GM21717 (cell line): Measurements from ENCODE around the gene IRF1.
"Not testable (repeated sequence)": the region's sequence is repeated elsewhere in the genome, so short reads cannot be mapped to it uniquely, and the experiment has no call there.

Experiments
- ATAC-seq: cut with Tn5 transposase; IDR thresholded peaks from one replicate; pipeline ENCODE4 v1.9.1; 2021; ENCODE audit warnings: mild to moderate bottlenecking, moderate library complexity; ENCODE audit not compliant: unreplicated experiment

The IRF1 gene, protein sequence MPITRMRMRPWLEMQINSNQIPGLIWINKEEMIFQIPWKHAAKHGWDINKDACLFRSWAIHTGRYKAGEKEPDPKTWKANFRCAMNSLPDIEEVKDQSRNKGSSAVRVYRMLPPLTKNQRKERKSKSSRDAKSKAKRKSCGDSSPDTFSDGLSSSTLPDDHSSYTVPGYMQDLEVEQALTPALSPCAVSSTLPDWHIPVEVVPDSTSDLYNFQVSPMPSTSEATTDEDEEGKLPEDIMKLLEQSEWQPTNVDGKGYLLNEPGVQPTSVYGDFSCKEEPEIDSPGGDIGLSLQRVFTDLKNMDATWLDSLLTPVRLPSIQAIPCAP

DNA sequence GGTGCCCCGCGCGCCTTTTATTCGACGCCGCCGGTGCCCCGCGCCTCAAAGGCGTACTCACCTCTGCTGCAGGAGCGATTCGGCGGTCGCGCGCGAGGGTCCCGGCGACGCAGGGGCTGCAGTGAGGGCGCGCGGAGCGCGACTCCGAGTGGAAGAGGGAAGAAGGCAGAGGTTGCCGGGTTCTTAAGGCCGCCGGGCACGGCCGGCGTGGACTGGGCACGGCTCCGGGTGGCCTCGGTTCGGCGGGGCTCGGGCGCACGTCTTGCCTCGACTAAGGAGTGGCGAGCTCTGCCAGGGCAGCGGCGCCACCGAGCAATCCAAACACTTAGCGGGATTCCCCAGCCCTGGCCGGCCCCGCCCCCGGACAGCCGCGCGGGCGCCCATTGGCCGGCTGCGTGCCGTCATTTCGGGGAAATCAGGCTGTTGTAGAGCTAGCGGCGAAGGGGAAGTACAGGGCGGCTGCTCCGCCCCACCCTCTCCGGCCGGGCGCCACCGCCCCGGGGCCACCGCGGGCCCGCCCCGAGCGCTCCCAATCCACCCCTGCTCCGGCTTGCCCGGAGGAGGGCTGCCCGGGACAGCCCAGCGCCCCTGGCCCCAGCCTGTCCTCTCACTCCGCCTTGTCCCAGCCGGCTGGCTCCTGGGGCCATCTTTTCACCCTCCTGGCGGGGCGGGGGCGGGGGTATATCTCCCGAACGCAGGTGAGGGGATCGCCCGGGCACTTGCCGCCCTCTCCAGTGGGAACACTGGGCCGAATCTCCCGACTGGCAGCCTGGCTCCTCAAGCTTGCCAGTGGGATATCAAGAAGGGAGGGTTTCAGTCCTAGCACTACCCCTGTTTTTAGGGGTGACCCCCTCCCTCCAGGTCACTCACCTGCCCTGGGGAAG is at the start of gene IRF1:
IRF1 (minus strand) TSS at position 290 of the 884 bp plus-strand sequence. CDS start 1,295 bp downstream, outside the sequence.
- peak; percentile 65 for ATAC-seq

DNA sequence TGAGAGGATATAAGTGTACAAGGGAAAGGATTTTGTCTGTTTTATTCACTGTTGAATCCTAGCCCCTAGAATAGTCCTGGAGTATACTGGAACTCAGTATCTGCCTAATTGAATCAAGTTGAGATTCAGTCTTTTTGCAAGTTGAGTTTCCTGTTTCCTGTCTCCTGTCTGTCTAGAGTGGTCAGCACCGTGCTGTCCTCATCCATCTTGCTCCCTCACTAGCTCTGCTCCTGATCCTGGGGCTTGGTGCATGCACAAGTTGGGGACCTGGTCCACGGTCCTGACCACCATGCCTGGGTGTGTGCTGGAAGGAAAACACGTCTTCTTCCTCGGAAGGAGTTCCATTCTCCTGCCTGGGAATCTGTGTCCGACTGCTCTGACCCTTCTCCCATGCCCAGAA is 49.6 kb upstream of the IRF1 start:
- no peak for ATAC-seq

DNA sequence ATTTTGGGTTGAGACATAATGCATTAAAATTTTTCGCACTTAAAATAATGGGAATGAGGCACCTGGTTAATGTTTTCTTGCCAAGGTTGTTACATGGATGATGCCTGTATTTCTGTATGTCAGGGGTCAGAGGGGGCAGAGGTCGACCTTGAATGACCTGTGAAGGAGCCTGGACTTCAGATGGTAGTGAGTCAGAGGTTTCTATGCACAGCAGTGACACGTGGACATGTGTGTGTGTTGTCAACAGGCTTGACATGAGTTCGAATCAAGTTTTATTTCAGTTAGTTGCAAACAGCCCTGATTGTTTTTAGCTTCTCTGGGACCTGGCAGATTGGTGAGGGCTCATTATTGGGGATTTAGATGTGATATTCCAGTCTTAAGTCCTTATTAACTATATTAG is 49.1 kb upstream of the IRF1 start:
- ATAC-seq: no peak

DNA sequence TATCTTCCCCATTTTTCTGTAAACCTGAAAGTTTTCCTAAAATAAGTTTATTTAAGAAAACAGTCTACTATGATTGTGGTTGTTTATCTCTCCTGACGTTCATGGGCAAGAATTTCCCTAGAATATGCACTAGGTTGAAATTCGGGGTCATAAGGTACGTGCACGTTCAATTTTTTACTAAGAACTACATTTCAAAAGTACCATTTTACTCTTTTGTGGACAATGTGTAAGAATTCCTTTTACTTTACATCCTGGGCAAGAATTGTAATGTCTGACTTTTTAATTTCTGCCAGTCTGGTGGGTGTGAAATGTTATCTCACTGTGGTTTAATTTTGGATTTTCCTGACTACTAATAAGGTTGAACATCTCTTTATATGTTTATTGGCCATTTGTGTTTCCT is 40.4 kb upstream of the IRF1 start:
- ATAC-seq: no peak

DNA sequence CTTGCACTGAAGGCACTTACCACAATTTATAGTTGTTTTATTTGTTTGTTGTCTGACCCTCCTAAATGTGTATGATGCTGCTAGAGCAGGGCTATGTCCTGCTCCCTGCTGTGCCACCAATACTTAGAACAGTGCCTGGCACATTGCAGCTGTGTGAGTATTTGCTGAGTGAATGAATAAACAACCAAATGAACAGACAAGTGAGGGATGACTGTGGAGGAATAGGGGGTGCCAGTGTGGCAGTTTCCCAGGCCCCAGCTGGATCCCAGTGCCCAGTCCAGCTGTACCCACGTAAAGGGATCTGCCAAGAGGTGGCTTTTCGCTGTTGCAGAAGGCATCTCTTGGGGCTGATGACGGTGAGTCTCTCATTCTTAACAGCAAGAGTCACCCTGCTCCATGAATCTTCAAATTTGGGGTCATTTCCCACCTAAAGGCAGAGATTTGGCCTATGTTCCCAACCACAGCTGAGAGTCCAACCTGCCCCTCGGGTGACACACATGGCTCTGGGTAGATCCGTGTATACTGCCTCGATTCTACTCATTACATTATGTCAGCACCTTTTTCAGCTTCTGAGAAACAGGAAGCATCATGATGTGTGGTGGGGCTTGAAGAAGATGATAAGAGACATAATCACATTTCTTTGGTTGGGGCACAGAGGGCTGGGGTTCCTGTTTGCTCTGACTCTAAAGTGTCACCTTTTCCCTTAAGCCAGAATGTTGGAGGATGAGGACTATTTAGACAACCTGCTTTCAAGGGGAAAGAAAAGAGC is 38.5 kb upstream of the IRF1 start:
- ATAC-seq: no peak

DNA sequence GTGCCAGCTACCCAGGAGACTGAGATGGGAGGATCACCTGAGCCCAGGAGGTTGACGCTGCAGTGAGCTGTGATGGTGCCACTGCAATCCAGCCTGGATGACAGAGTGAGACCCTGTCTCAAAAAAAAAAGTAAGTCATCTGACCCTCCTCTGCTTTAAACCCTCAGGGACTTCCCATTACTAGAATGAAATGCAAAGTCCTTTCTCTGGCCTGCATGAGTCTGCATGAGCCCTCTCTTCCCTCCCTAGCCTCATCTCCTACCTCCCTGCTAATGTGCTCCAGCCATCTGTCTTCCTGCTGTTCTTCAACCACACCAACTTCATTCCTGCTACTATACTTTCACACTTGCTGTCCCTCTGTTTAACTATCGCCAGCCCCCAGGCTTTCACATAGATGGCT is 37.4 kb upstream of the IRF1 start:
- no peak for ATAC-seq

DNA sequence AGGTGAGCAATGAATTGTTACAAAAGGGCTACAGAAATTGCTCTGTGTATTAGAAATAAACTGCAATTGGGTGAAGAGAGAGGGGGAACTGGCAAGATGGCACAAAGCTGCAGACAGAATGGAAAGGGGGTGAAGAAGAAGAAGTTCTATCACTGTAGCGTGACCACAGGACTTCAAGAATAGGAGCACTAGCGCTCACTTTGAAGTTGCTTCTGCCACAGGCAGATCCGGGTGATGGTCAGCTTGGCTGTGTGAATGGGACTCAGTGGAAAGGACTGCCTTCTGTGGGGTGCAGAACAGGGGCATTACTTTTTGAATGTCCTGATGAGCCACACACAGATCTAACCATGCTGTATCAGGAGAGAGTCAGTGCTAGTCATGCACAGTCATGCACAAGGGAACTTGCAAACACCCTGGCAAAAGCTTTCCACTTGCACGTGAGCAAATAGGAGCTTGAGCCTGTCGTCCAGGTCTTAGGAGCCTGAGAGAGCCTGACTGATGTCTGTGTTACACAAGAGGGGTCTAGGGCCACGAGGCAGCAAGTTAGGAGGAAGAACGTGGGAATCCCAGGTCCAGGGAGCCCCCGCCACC is 36.5 kb upstream of the IRF1 start:
- no peak for ATAC-seq

DNA sequence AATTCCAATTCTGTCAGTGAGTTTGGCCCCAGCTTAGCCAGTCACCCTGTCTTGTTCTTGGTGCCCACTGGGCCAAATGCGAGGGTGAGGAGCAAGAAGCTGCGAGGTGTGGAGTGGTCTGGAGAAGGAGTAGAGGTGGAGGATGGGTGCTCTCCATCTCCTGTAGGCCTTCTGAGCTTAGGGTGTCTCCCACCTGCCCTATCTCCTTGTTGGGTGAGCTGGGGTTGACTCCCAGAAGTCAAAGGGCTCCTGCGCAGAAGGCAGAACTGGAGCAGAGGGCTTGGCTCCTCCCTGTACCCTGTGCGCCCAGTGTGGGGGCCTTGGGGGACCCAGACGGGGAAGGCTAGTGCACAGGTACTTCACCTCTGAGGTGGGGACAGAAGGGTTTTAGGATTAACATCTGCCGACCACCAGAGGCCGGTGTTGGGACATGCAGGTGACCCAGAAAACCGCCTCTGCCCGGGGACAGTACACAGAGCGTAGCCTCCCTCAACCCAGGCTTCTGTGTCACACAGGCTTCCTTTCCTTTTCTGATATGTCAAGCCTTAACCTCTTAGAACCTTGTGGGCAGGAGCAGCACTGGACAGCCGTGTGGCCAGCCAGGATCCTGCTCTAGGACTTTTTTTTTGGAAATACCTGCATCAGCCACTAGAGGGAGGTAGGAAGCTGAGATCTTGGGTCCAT is 35.9 kb upstream of the IRF1 start:
- ATAC-seq: peak; percentile 31

DNA sequence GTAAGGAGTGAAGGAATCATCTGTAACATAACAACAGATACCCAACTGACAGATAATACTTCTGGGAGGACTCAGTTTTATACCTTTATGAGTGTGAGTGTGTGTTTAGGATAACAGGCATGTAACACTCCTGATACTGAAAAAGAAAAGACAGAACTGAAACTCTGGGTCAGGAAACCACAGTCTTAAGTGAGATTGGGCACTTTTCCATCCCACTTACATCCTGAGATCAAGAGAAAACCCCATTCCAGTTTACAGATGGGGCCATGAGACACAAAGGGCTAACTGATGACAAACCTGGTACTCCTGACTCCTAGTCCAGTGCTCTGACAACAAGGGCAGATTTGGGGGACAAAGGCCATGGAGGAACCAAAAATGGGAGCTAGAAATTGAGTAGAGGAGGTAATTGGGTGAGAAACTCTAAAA is 34.7 kb upstream of the IRF1 start:
- peak; percentile 72 for ATAC-seq

DNA sequence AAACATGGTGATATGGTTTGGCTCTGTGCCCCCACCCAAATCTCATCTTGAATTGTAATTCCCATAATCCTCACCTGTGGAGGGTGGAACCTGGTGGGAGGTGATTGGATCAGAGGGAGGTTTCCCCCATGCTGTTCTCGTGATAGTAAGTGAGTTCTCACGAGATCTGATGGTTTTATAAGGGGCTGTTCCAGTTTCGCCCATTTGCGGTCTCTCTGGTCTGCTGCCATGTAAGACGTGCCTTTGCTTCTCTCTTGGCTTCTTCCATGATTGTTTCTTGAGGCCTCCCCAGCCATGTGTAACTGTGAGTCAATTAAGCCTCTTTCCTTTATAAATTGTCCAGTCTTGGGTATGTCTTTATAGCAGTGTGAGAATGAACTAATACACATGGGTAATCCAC is 34.3 kb upstream of the IRF1 start:
- ATAC-seq: not testable (repeated sequence)

DNA sequence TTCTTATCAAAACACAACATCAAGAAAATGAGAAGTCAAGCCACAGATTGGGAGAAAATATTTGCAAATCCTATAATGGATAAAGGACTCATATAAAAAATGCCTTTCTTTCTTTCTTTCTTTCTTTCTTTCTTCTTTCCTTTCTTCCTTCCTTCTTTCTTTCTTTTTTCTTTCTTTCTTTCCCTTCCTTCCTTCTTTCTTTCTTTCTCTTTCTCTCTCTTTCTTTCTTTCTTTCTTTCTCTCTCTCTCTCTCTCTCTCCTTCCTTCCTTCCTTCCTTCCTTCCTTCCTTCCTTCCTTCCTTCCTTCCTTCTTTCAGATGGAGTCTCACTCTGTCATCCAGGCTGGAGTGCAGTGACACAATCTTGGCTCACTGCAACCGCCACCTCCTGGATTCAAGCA is 31.5 kb upstream of the IRF1 start:
- ATAC-seq: not testable (repeated sequence)

DNA sequence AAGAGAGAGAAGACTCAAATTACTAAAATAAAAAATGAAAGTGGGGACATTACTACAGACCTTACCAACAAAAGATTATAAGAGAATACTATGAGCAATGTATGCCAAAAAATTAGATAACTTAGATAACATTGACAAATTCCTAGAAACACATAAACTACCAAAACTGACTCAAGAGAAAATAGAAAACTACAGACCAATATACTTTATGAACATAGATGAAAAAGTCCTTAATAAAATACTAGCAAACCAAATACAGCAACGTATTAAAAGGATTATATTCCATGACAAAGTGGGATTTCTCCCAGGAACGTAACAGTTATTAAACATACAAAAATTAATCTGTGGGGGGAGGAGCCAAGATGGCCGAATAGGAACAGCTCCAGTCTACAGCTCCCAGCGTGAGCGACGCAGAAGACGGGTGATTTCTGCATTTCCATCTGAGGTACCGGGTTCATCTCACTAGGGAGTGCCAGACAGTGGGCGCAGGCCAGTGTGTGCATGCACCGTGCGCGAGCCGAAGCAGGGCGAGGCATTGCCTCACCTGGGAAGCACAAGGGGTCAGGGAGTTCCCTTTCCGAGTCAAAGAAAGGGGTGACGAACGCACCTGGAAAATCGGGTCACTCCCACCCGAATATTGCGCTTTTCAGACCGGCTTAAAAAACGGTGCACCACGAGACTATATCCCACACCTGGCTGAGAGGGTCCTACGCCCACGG is 23.2 kb upstream of the IRF1 start:
- ATAC-seq: not testable (repeated sequence)

DNA sequence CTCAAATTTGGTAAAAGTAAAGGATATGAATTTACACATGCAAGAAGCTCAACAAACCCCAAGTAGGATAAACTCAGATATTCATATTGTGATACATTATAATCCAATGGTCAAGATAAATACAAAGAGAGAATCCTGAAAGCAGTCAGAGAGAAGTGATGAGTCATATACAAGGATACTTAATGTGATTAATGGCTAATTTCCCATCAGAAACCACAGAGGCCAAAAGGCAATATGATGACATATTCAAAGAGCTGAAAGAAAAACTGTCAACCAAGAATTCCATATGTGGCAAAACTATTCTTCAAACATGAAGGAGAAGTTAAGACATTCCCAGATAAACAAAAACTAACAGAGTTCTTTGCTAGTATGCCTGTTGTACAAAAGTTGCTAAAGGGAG is 19.5 kb upstream of the IRF1 start:
- no peak for ATAC-seq

DNA sequence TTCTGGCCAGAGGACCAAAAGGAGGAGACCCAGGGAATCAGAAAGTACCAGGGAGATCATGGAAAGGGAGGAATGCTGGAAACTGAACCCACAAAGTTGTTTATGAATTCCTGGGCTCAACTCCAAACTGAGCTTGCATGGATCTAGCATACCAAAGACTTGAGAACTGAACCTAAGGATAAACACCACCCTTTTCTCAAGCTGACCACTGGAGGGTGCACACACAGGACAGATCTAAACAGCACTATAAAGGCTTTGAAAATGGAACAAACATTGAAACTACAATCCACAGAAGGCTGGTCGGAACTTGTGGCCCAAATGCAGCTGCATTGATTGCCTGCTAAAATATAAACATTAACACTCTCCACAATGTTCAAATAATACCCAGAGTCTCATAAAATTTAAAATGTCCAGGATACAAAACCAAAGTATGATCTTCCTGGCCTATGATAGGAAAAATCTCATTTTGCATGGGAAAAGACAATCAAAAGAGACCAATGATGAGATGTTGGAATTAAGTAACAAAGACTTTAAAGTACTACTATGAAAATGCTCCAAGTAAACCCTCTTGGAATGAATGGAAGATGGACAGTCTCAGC is 15.6 kb upstream of the IRF1 start:
- no peak for ATAC-seq

DNA sequence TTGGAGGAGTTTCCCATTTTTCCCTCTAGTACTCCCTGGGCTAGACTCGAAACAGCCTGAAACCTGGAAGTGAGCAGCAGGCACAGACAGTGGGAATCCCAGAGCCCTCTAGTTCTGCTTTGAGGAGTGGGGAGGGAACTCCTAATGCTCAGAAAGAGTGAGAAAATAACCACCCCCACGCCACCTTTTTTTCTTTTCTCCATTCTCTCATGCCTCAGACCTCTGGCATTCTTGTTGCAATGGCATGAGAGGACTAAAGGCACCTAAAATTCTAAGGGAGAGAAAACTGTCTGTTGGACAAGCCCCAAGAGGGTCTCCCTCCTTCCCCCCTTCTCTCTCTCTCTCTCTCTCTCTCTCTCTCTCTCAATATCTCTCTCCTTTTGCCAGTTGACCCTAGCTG is 15.1 kb upstream of the IRF1 start:
- no peak for ATAC-seq

DNA sequence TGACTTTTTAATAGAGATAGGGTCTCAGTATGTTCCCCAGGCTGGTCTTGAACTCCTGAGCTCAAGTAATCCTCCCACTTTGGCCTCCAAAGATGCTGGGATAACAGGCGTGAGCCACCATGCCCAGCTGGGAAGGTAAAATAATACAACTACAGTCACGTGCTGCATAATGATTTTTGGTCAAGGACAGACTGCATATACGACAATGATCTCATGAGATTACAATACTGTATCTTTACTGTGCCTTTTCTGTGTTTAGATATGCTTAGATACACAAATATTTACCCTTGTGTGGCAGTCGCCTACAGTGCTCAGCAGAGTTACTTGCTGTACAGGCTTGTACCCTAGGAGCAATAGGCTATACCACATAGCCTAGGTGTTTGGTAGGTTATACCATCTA is 14.2 kb upstream of the IRF1 start:
- ATAC-seq: no peak

DNA sequence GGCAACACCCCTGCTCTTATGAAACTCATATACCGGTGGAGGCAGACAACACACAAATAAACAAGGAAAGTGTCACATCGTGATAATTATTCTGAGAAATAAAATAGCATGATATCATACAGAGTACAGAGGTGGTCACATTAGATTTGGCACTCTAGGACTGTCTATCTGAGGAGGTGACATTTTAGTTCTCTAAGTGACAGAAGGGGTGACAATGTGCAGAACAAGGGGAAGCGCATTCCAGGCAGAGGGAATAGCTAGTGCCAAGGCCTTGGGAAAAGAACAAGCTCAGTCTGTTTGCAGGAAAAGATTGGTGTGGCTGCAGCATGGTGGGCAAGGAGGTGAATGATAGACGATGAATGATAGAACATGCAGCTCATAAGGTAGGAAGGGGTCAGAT is 12.7 kb upstream of the IRF1 start:
- ATAC-seq: no peak

DNA sequence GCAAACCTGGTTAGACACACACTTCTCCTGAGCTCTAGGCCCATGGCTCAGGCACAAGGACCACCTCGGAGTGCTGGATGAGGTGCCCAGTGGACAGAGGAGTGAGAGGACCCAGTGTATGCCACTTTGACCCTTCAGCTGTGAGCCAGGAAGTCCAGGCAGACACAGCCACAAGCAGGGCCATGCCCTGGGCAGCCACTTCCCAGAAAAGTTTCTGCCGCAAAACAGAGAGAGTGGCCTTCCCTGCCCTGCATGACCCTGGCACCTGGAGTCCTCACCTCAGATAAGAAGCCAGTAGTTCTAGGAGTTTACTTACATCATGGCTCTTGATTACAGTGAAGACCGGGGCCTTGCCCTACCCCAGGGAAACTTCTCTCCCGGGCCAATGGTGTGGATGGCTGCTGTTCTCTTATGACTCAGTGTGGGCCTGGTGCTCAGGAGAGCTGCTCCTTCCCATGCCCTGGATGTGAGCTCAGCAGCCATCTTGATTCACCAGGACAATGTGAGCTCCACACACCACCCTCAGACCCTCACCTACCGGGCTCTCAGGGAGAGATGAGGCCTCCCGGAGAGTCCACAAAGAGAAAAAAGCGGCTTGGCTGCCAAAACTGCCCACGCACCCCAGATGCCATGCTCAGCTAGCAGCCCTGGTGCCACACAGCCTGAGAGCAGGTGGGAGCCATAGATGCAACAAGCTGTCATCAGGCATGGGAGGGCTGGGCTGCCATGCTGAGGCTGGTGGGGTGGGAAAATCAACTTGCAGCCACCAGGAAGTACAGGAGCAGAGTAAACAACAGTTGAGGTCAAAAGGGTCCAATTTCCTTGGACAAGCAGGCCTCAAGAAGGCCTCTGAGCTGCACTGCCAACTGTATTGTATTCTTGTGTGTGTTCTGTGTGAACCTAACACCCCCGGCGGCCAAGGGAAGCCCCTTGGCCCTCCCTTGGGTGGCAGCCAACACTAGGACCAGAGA is 11.7 kb upstream of the IRF1 start:
- ATAC-seq: no peak
